H1 (cell line): ENCODE data around the gene TMEM140. TPM values are rescaled to one million over a fixed set of nuclear protein-coding genes. Genes with fewer than 3 reads are reported as not detected.

ENCODE experiments used
- CTCF ChIA-PET: fragments of 300-600 bp; sonication (Branson Sonifier 250); formaldehyde crosslinking; loops from one replicate; lab custom pipeline; 2021; ENCODE audit not compliant: partially characterized antibody; lab: Charles Lee
- POLR2A ChIA-PET: fragments of 300-600 bp; sonication (Branson Sonifier 250); formaldehyde crosslinking; loops from one replicate; lab custom pipeline; 2021; ENCODE audit warnings: inconsistent platforms; ENCODE audit not compliant: partially characterized antibody; lab: Charles Lee
- DNase-seq, 2 experiments: peaks; one replicate each; pipeline versions ENCODE4 v3.0.0 to v3.0.0-alpha.2; 2010 to 2022; ENCODE audit warnings: low spot score in 2 of 2, low read depth in 1 of 2, mixed read lengths in 1 of 2
- FAIRE-seq: peaks from 2 replicates; lab custom pipeline; 2011; peaks lifted over from hg19 to GRCh38; lab: Jason Lieb, UNC
- H2AFZ ChIP-seq: 2 replicates; pipeline ENCODE4 v1.8.1; 2012; ENCODE audit warnings: low read length, inconsistent platforms
- H2AK5ac ChIP-seq: 2 replicates; pipeline ENCODE4 v1.6.1; 2013; ENCODE audit warnings: low read depth, low read length
- H2BK120ac ChIP-seq: replicated peaks from 2 replicates; pipeline ENCODE3; 2013; ENCODE audit warnings: low read depth, low read length, inconsistent platforms
- H2BK12ac ChIP-seq: 2 replicates; pipeline ENCODE4 v1.6.1; 2013; ENCODE audit warnings: low read depth, low read length
- H2BK15ac ChIP-seq: 2 replicates; pipeline ENCODE4 v1.6.1; 2013; ENCODE audit warnings: low read length
- H2BK20ac ChIP-seq: 2 replicates; pipeline ENCODE4 v1.6.1; 2013; ENCODE audit warnings: low read length
- H2BK5ac ChIP-seq: 2 replicates; pipeline ENCODE4 v1.6.1; 2013; ENCODE audit warnings: low read depth, low read length
- H3K14ac ChIP-seq: 2 replicates; pipeline ENCODE4 v1.6.1; 2013; ENCODE audit warnings: inconsistent platforms; ENCODE audit not compliant: insufficient read length
- H3K18ac ChIP-seq: 2 replicates; pipeline ENCODE4 v1.6.1; 2013; ENCODE audit warnings: low read length; ENCODE audit errors: extremely low read depth
- H3K23ac ChIP-seq: 2 replicates; pipeline ENCODE4 v1.6.1; 2013; ENCODE audit warnings: inconsistent platforms; ENCODE audit not compliant: insufficient read length
- H3K23me2 ChIP-seq: 2 replicates; pipeline ENCODE4 v1.6.1; 2013; ENCODE audit warnings: low read depth, low read length
- H3K27ac ChIP-seq: 2 replicates; pipeline ENCODE4 v1.6.1; 2011; ENCODE audit warnings: low read depth, low read length, inconsistent platforms
- H3K27me3 ChIP-seq, 4 experiments: replicated peaks in 1 of 4; 1 replicate in 1 of 4; 2 replicates in 3 of 4; pipeline versions ENCODE4 v1.6.1 to v1.8.1; 2011 to 2013; ENCODE audit warnings: low read length in 3 of 4, mild to moderate bottlenecking in 3 of 4, inconsistent platforms in 2 of 4, mixed read lengths in 2 of 4, moderate library complexity in 1 of 4; ENCODE audit not compliant: control insufficient read depth in 3 of 4, insufficient read depth in 3 of 4; ENCODE audit errors: extremely low read depth in 1 of 4
- H3K36me3 ChIP-seq, 4 experiments: 2 replicates each; pipeline versions ENCODE4 v1.6.1 to v1.8.1; 2011 to 2013; ENCODE audit warnings: mild to moderate bottlenecking in 4 of 4, low read length in 3 of 4, moderate library complexity in 2 of 4, control low read depth in 1 of 4, inconsistent platforms in 1 of 4; ENCODE audit not compliant: insufficient read depth in 4 of 4, control insufficient read depth in 2 of 4
- H3K4ac ChIP-seq: replicated peaks from 2 replicates; pipeline ENCODE3; 2013; ENCODE audit warnings: low read length, low read depth, mixed read lengths, inconsistent platforms; ENCODE audit not compliant: insufficient read length
- H3K4me1 ChIP-seq, 4 experiments: replicated peaks in 1 of 4; 1 replicate in 1 of 4; 2 replicates in 3 of 4; pipeline versions ENCODE4 v1.6.1 to v1.8.1; 2011 to 2013; ENCODE audit warnings: low read length in 3 of 4, inconsistent platforms in 2 of 4, mixed read lengths in 1 of 4; ENCODE audit not compliant: insufficient read depth in 4 of 4, control insufficient read depth in 3 of 4
- H3K4me2 ChIP-seq, 2 experiments: 2 replicates each; pipeline versions ENCODE4 v1.6.1 to v1.8.1; 2011 to 2013; ENCODE audit warnings: low read depth in 2 of 2, low read length in 2 of 2, control low read depth in 1 of 2, inconsistent platforms in 1 of 2, mild to moderate bottlenecking in 1 of 2; ENCODE audit not compliant: insufficient read depth in 1 of 2
- H3K4me3 ChIP-seq, 4 experiments: fragments of 200-600, 300-600 bp in 1 of 4; sonication (generic), shearing (Covaris generic), sonication (Bioruptor Twin) in 1 of 4; 2 replicates each; pipeline versions ENCODE4 v1.5.1 to v1.8.1; 2011 to 2016; ENCODE audit warnings: low read length in 4 of 4, low read depth in 3 of 4, control low read depth in 2 of 4, inconsistent platforms in 2 of 4, mild to moderate bottlenecking in 2 of 4, mixed read lengths in 1 of 4, moderate library complexity in 1 of 4; ENCODE audit not compliant: insufficient read depth in 2 of 4; ENCODE audit errors: extremely low read depth in 1 of 4
- H3K56ac ChIP-seq: replicated peaks from 2 replicates; pipeline ENCODE3; 2013; ENCODE audit warnings: low read depth, mild to moderate bottlenecking, mixed read lengths, low read length, inconsistent platforms; ENCODE audit not compliant: insufficient read length
- H3K79me1 ChIP-seq: 2 replicates; pipeline ENCODE4 v1.6.1; 2013; ENCODE audit warnings: low read depth, low read length, control low read depth
- H3K79me2 ChIP-seq, 2 experiments: 2 replicates each; pipeline versions ENCODE4 v1.6.1 to v1.8.1; 2012 to 2013; ENCODE audit warnings: low read length in 2 of 2, mild to moderate bottlenecking in 2 of 2, inconsistent platforms in 1 of 2; ENCODE audit not compliant: insufficient read depth in 2 of 2, control insufficient read depth in 1 of 2
- H3K9ac ChIP-seq, 4 experiments: replicated peaks in 1 of 4; 1 replicate in 1 of 4; 2 replicates in 3 of 4; pipeline versions ENCODE4 v1.6.1 to v1.8.1; 2011 to 2013; ENCODE audit warnings: low read depth in 3 of 4, low read length in 3 of 4, control low read depth in 2 of 4, mild to moderate bottlenecking in 2 of 4, moderate library complexity in 2 of 4, inconsistent platforms in 1 of 4; ENCODE audit errors: extremely low read depth in 1 of 4
- H3K9me3 ChIP-seq, 2 experiments: 2 replicates each; pipeline versions ENCODE4 v1.6.1 to v1.8.1; 2012 to 2013; ENCODE audit warnings: mild to moderate bottlenecking in 2 of 2, moderate library complexity in 2 of 2, control low read depth in 1 of 2, inconsistent platforms in 1 of 2, low read depth in 1 of 2, low read length in 1 of 2, mixed read lengths in 1 of 2; ENCODE audit not compliant: insufficient read depth in 2 of 2
- H4K20me1 ChIP-seq, 2 experiments: replicated peaks in 1 of 2; 2 replicates each; pipeline versions ENCODE3 to v1.8.1; 2011 to 2013; ENCODE audit warnings: inconsistent platforms in 2 of 2, low read length in 2 of 2, mild to moderate bottlenecking in 1 of 2; ENCODE audit not compliant: insufficient read depth in 2 of 2, control insufficient read depth in 1 of 2
- H4K5ac ChIP-seq: 2 replicates; pipeline ENCODE4 v1.6.1; 2013; ENCODE audit warnings: low read length, low read depth, mixed read lengths, inconsistent platforms; ENCODE audit not compliant: insufficient read length
- H4K8ac ChIP-seq: 2 replicates; pipeline ENCODE4 v1.8.0; 2013; ENCODE audit warnings: mild to moderate bottlenecking, moderate library complexity, low read length, inconsistent platforms; ENCODE audit not compliant: insufficient read depth; ENCODE audit errors: extremely low read depth
- H4K91ac ChIP-seq: replicated peaks from 2 replicates; pipeline ENCODE3; 2013; ENCODE audit warnings: low read length, mixed read lengths, inconsistent platforms; ENCODE audit not compliant: insufficient read length
- ATF3 ChIP-seq: IDR thresholded peaks from 2 replicates; pipeline ENCODE4 v1.6.1; 2011; ENCODE audit warnings: low read depth, mild to moderate bottlenecking, low read length; ENCODE audit not compliant: insufficient read depth
- EGR1 ChIP-seq: IDR thresholded peaks from 2 replicates; pipeline ENCODE4 v1.6.1; 2011; ENCODE audit warnings: low read depth, low read length, borderline replicate concordance
- JUND ChIP-seq: IDR thresholded peaks from 2 replicates; pipeline ENCODE4 v1.6.1; 2011; ENCODE audit warnings: mild to moderate bottlenecking, improper control_type of control experiment, low read length
- WGBS, 2 experiments: shearing (Covaris generic) in 1 of 2; methylation state at CpG; one replicate each; pipeline versions ENCODE4 v1.1.6 to v1.1.7; 2013 to 2015; ENCODE audit warnings: low lambda C conversion rate in 2 of 2, mixed read lengths in 2 of 2, inconsistent platforms in 1 of 2, low coverage in 1 of 2, missing lambda C conversion rate in 1 of 2; ENCODE audit not compliant: insufficient replicate concordance in 2 of 2, insufficient coverage in 1 of 2, insufficient read length in 1 of 2; ENCODE audit errors: extremely low coverage in 1 of 2, missing lambda C conversion rate in 1 of 2; 5-methylcytosine and 5-hydroxymethylcytosine counted together
- polyA plus RNA-seq, 7 experiments: library from polyadenylated mRNA; depleted of rRNA in 3 of 7; stranded (reverse) in 5 of 7; unstranded in 2 of 7; fragments of >200 nt in 5 of 7; fragments of 200-250 nt in 2 of 7; gene quantifications; 1 replicate in 5 of 7; 2 replicates in 1 of 7; 4 replicates in 1 of 7; pipeline versions ENCODE4 v1.2.1 to v1.2.3, GENCODE V29; 2011 to 2013; ENCODE audit warnings: missing spikeins in 2 of 7, mixed read lengths in 2 of 7
- total RNA-seq: library from RNA; stranded (reverse); fragmentation: NEBNext Ultra II Directional; extraction: Animal tissue kit (Norgen Biotek cat#: 25700); gene quantifications from 2 replicates; pipeline ENCODE4 v1.2.1, GENCODE V29; 2021

The TMEM140 gene
- total and polyA plus RNA-seq, 2 of the 8 experiments (the other 6 are each of a cell fraction or from before 2014, with no cell fraction given): not detected

DNA sequence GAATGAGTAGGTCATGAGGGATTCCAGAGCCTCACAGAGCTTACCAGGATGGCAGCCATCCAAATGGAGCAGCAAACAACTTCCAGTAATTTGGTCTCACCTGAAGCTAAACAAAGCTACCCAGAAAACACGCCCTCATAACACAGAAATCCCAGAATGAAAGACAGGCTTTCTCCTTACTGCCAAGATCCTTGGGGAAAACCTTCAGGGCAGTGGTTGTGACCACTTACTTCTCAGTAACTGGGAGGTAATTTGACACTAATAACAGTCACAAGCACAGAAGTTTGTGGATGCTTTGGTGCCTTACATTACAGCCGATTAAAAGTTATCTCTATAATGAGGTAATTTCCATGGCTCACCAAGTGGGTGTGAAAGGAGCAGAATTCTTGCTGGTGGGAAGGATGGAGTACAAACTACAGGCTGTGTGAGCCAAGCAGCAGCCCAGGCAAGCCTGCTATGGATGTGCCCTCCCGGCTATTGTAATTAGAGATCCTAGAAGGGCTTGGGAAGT, 53.0 kb downstream of the TMEM140 start:
- Histone ChIP-seq H3K23ac (no peak overlapping the region), H2BK12ac (no peak overlapping the region), H2BK5ac (no peak overlapping the region), H2AFZ (no peak overlapping the region), H3K27ac (no peak overlapping the region), H4K8ac (no peak overlapping the region), H3K14ac (no peak overlapping the region), H3K56ac (no peak overlapping the region), H3K27me3 (no peaks in the 10 kb centered on the region), H4K91ac (no peak overlapping the region), H3K79me2 (no peaks in the 10 kb centered on the region), H3K4ac (no peak overlapping the region), H3K36me3 (peaks cover 0 to 3% (median 0%) of the 10 kb centered on the region in 4 experiments; a peak in 1 of 8 replicates), H3K9ac (no peak overlapping the region), H2AK5ac (no peak overlapping the region), H3K4me3 (no peak overlapping the region), H3K23me2 (no peaks in the 10 kb centered on the region), H4K20me1 (peaks cover 0 to 1% of the 10 kb centered on the region in 2 experiments), H3K4me2 (no peak overlapping the region), H2BK120ac (no peak overlapping the region), H3K79me1 (no peaks in the 10 kb centered on the region; the same call in 1 of the 2 replicates), H2BK20ac (no peak overlapping the region), H2BK15ac (no peak overlapping the region), H3K9me3 (no peaks in the 10 kb centered on the region), H3K4me1 (peaks cover 0 to 6% (median 2%) of the 10 kb centered on the region in 4 experiments; a peak in 3 of 7 replicates), H4K5ac (no peak overlapping the region), H3K18ac (no peak overlapping the region)
- WGBS, 2 experiments: 83% methylated on average over 3 of the region's 3 CpGs; no CpG with 5 or more reads in 1 of the 2 experiments
- DNase-seq (no peak), FAIRE-seq (no peak)
- ChIA-PET CTCF (interaction anchor here (0.5 to 1.4 kb wide), 3 partner anchors 9 to 213 kb away, joined by 3 read pairs; no protein-coding TSS in a partner anchor), POLR2A (interaction anchor here (1.3 kb wide), 1 partner anchor 9 kb away, joined by 3 read pairs; no protein-coding TSS in a partner anchor)
- TF ChIP-seq ATF3 (no peak), JUND (no peak), EGR1 (no peak)
